ENCODE measurements around the gene KRT84. TPM values are rescaled to one million over a fixed set of nuclear protein-coding genes. Genes with fewer than 3 reads are reported as not detected.
"Not testable (repeated sequence)": the region's sequence is repeated elsewhere in the genome, so short reads cannot be mapped to it uniquely, and the experiment has no call there.

The KRT84 gene
- polyA plus RNA-seq, 2 donors: 0.02 TPM; not detected in 1

DNA sequence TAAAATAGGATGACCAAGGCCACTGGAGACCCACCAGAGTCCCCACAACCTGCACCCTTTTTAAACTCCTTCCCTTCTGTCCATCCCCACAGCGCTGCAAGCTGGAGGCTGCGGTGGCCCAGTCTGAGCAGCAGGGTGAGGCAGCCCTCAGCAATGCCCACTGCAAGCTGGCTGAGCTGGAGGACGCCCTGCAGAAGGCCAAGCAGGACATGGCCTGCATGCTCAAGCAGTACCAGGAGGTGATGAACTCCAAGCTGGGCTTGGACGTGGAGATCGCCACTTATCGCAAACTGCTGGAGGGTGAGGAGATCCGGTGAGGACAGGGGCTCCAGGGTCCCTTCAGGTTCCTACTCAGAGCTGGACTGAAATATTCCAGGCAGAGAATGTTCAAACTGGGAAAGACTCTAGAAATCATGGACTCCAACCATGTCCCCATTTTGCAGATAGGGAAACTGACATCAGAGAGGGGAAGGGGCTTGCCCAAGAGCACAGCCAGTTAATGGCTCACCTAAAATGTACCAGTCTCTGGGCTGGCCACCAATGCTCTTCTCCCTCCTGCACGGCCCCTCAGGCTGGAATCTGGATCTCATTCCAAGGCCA lies 35.3 kb downstream of the KRT84 start:
- H3K4me3 ChIP-seq (ENCODE audit: low read depth in 1 of 2, low read length in 2 of 2): no peak overlapping the region
- 94 to 95% methylated on average over 8 of the region's 8 CpGs for WGBS, 2 donors
- H3K36me3 ChIP-seq (ENCODE audit: control insufficient read depth in 2 of 2, insufficient read depth in 2 of 2, low read length in 1 of 2): no peaks in the 10 kb centered on the region
- H3K4me1 ChIP-seq (ENCODE audit: control insufficient read depth in 2 of 2, insufficient read depth in 2 of 2, low read length in 1 of 2): peaks cover 0 to 8% of the 10 kb centered on the region in 2 donors
- H3K27ac ChIP-seq (ENCODE audit: low read depth in 2 of 2, low read length in 1 of 2): no peak overlapping the region
- H3K9me3 ChIP-seq (ENCODE audit: control insufficient read depth in 2 of 2, insufficient read depth in 1 of 2, low read depth in 1 of 2, low read length in 1 of 2): no peaks in the 10 kb centered on the region
- no peaks in the 10 kb centered on the region for H3K27me3 ChIP-seq (ENCODE audit: control insufficient read depth in 1 of 2, insufficient read depth in 2 of 2, low read length in 2 of 2)

DNA sequence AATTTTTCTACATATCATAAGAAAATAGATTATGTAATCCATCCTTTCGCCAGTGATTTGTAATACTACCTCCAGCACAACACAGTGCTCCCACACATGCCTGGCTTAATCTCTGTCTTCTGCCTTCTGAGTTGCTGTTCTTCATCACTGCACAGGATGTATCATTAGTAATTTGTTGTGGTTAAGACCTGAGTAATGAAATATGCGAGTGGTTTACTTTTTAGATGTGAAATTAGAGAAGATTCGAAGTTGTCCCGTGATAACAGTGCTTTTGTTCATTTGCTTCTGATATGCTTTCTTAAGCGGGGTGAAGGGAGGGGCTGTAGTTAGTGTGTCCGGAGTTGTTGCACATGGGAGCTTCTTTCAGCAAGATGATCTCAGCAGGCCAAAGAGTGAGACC lies 36.3 kb downstream of the KRT84 start:
- Histone ChIP-seq H3K4me3 (ENCODE audit: low read depth in 1 of 2, low read length in 2 of 2) (no peak overlapping the region), H3K9me3 (ENCODE audit: control insufficient read depth in 2 of 2, insufficient read depth in 1 of 2, low read depth in 1 of 2, low read length in 1 of 2) (no peaks in the 10 kb centered on the region), H3K27me3 (ENCODE audit: control insufficient read depth in 1 of 2, insufficient read depth in 2 of 2, low read length in 2 of 2) (no peaks in the 10 kb centered on the region), H3K36me3 (ENCODE audit: control insufficient read depth in 2 of 2, insufficient read depth in 2 of 2, low read length in 1 of 2) (no peaks in the 10 kb centered on the region), H3K27ac (ENCODE audit: low read depth in 2 of 2, low read length in 1 of 2) (no peak overlapping the region), H3K4me1 (ENCODE audit: control insufficient read depth in 2 of 2, insufficient read depth in 2 of 2, low read length in 1 of 2) (peaks cover 0 to 8% of the 10 kb centered on the region in 2 donors)
- 69 to 71% methylated on average over 6 of the region's 6 CpGs for WGBS, 2 donors

DNA sequence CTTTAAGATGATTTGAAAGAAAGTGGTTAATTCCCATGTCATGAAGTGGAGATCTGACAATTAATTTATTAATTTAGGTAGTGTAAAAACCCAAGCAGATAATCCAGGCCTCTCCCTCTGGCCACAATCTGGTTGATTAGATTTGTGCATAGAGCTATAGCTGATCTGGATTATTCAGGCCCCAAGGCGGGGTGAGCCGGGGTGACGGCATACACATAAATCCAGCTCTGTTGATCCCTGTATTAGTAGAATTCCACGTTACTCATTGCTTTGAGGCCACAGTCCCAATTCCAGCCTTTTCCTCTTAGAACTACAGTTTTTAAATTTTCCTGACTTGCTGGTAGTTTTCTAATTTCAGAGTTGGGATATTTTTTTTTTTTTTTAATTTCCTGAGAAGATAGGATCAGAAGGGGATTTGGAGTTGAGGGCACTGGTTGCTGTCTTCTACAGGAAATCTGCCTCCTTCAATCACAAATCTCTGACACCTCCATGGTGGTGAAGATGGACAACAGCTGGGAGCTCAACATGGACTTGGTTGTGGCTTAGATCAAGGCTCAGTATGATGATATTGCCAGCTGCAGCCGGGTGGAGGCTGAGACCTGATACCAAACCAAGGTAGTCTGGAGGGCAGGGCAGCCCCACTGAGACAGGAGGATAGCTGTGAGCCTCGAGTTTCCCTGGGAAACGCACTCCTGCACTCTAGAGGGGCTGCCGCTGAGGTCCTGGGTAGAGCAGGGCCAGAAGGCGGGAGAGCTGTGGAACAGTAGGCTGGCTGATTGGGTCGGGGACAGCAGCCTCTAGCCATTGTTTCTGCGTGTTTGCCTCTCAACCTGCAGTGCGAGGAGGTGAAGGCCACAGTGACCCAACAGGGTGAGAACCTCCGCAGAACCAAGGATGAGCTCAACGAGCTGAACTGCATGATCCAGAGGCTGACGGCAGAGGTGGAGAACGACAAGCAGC lies 37.6 kb downstream of the KRT84 start:
- Histone ChIP-seq H3K4me1 (ENCODE audit: control insufficient read depth in 2 of 2, insufficient read depth in 2 of 2, low read length in 1 of 2) (peaks cover 0 to 6% of the 10 kb centered on the region in 2 donors), H3K36me3 (ENCODE audit: control insufficient read depth in 2 of 2, insufficient read depth in 2 of 2, low read length in 1 of 2) (no peaks in the 10 kb centered on the region), H3K9me3 (ENCODE audit: control insufficient read depth in 2 of 2, insufficient read depth in 1 of 2, low read depth in 1 of 2, low read length in 1 of 2) (peaks cover 0 to 3% of the 10 kb centered on the region in 2 donors), H3K27ac (ENCODE audit: low read depth in 2 of 2, low read length in 1 of 2) (peak overlapping the region in 1 of 2 donors; percentile 1), H3K4me3 (ENCODE audit: low read depth in 1 of 2, low read length in 2 of 2) (no peak overlapping the region), H3K27me3 (ENCODE audit: control insufficient read depth in 1 of 2, insufficient read depth in 2 of 2, low read length in 2 of 2) (no peaks in the 10 kb centered on the region)
- WGBS, 2 donors: 68 to 72% methylated on average over 16 of the region's 16 CpGs

DNA sequence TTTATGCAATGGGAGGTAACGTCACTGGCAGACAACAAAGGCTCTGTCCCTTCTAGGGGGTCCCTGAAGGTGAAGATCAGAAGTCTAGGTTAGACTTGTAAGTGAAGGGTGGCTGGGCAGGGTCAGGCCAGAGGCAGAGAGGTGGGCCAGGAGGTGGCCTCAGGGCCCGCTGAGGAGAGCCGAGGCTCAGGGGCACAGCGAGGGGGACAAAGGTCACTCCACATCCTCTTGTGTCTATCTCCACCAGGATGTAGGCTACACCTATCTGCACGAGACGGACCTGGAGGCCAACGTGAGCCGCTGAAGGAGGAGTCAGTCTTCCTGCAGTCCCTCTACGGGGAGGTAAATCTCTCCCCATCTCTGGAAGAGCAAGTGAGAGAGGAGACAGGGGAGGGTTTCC lies 38.4 kb downstream of the KRT84 start:
- Histone ChIP-seq H3K27me3 (ENCODE audit: control insufficient read depth in 1 of 2, insufficient read depth in 2 of 2, low read length in 2 of 2) (no peaks in the 10 kb centered on the region), H3K4me3 (ENCODE audit: low read depth in 1 of 2, low read length in 2 of 2) (no peak overlapping the region), H3K4me1 (ENCODE audit: control insufficient read depth in 2 of 2, insufficient read depth in 2 of 2, low read length in 1 of 2) (peaks cover 0 to 5% of the 10 kb centered on the region in 2 donors), H3K36me3 (ENCODE audit: control insufficient read depth in 2 of 2, insufficient read depth in 2 of 2, low read length in 1 of 2) (no peaks in the 10 kb centered on the region), H3K9me3 (ENCODE audit: control insufficient read depth in 2 of 2, insufficient read depth in 1 of 2, low read depth in 1 of 2, low read length in 1 of 2) (peaks cover 0 to 3% of the 10 kb centered on the region in 2 donors), H3K27ac (ENCODE audit: low read depth in 2 of 2, low read length in 1 of 2) (no peak overlapping the region)
- WGBS, 2 donors: 76 to 87% methylated on average over 9 of the region's 9 CpGs

DNA sequence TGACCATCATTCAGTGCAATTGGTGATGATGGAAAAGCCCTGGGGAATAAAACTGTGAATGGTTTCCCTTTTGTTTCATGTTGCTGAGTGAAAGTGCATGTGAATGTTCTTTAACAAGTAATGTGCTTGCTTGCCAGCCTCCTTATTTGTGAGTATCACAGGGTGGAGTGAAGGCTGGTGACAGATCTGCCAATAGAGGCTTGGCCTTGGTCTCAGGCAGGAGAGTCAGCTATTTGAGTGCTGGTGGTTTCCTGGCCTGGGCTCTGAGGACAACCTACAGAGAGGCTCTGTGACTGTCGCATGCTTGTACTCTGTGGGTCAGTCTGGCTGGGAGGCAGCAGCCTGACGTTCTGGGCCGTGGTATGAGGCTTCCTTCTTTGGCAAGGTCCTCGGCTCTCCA lies 38.9 kb downstream of the KRT84 start:
- Histone ChIP-seq H3K4me1 (ENCODE audit: control insufficient read depth in 2 of 2, insufficient read depth in 2 of 2, low read length in 1 of 2) (peaks cover 0 to 5% of the 10 kb centered on the region in 2 donors), H3K4me3 (ENCODE audit: low read depth in 1 of 2, low read length in 2 of 2) (no peak overlapping the region), H3K9me3 (ENCODE audit: control insufficient read depth in 2 of 2, insufficient read depth in 1 of 2, low read depth in 1 of 2, low read length in 1 of 2) (peaks cover 0 to 3% of the 10 kb centered on the region in 2 donors), H3K27ac (ENCODE audit: low read depth in 2 of 2, low read length in 1 of 2) (no peak overlapping the region), H3K36me3 (ENCODE audit: control insufficient read depth in 2 of 2, insufficient read depth in 2 of 2, low read length in 1 of 2) (no peaks in the 10 kb centered on the region), H3K27me3 (ENCODE audit: control insufficient read depth in 1 of 2, insufficient read depth in 2 of 2, low read length in 2 of 2) (no peaks in the 10 kb centered on the region)
- WGBS, 2 donors: 49 to 64% methylated on average over 4 of the region's 4 CpGs

DNA sequence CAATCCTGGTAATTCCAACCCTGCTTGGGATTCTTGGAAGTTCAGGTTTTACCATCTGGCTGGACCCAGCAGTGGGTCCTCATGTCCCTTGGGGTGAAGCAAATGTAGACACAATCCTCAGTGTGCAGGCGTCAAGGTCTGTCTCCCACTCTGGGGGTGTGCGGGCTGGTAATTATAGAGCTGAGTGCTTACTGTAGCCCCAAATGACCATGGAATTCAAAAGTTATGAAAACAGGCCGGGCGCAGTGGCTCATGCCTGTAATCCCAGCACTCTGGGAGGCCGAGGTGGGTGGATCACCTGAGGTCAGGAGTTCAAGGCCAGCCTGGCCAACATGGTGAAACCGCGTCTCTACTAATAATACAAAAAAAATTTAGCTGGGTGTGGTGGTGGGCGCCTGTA lies 40.4 kb downstream of the KRT84 start:
- not testable (repeated sequence) for H3K27ac ChIP-seq (ENCODE audit: low read depth in 2 of 2, low read length in 1 of 2); H3K27me3 ChIP-seq (ENCODE audit: control insufficient read depth in 1 of 2, insufficient read depth in 2 of 2, low read length in 2 of 2); H3K4me1 ChIP-seq (ENCODE audit: control insufficient read depth in 2 of 2, insufficient read depth in 2 of 2, low read length in 1 of 2)

DNA sequence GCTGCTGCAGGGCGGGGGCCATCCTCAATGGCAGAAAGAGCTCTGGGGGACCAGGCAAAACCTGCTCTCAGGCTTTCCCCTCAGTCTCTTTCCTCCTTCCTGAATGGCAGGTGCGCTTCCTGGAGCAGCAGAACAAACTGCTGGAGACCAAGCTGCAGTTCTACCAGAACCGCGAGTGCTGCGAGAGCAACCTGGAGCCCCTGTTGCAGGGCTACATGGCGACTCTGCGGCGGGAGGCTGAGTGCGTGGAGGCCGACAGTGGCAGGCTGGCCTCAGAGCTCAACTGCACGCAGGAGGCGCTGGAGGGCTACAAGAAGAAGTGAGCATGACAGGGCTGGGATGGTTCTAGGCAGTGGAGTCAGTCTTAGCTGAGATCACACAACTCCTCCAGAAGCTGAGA lies 41.3 kb downstream of the KRT84 start:
- WGBS, 2 donors: 94 to 96% methylated on average over 12 of the region's 12 CpGs
- no peak overlapping the region for H3K4me3 ChIP-seq (ENCODE audit: low read depth in 1 of 2, low read length in 2 of 2)
- peaks cover 0 to 2% of the 10 kb centered on the region in 2 donors for H3K4me1 ChIP-seq (ENCODE audit: control insufficient read depth in 2 of 2, insufficient read depth in 2 of 2, low read length in 1 of 2)
- no peaks in the 10 kb centered on the region for H3K36me3 ChIP-seq (ENCODE audit: control insufficient read depth in 2 of 2, insufficient read depth in 2 of 2, low read length in 1 of 2)
- no peaks in the 10 kb centered on the region for H3K27me3 ChIP-seq (ENCODE audit: control insufficient read depth in 1 of 2, insufficient read depth in 2 of 2, low read length in 2 of 2)
- H3K27ac ChIP-seq (ENCODE audit: low read depth in 2 of 2, low read length in 1 of 2): no peak overlapping the region
- peaks cover 0 to 3% of the 10 kb centered on the region in 2 donors for H3K9me3 ChIP-seq (ENCODE audit: control insufficient read depth in 2 of 2, insufficient read depth in 1 of 2, low read depth in 1 of 2, low read length in 1 of 2)

More for the DNA sequence above, 40.4 kb downstream of the KRT84 start:
- H3K9me3 ChIP-seq (ENCODE audit: control insufficient read depth in 2 of 2, insufficient read depth in 1 of 2, low read depth in 1 of 2, low read length in 1 of 2); H3K4me3 ChIP-seq (ENCODE audit: low read depth in 1 of 2, low read length in 2 of 2); H3K36me3 ChIP-seq (ENCODE audit: control insufficient read depth in 2 of 2, insufficient read depth in 2 of 2, low read length in 1 of 2): not testable (repeated sequence)
- WGBS, 2 donors: 83% methylated on average over 8 of the region's 8 CpGs

DNA sequence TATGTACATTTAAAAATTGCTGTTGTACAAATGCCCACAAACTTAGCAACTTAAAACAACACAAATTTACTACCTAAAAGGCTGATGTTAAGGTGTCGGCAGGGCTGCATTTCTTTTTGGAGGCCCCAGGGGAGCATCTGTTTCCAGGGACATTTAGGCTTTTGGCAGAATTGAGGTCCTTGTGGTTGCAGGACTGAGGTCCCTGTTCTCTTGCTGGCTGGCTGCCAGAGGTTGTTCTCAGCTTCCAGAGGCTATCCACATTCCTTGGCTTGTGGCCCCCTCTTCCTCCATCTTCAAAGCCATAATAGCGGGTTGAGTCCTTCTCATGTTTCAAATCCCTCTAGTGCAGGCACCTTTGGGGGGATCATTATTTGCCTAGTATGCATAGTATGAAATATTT lies 41.9 kb downstream of the KRT84 start:
- Histone ChIP-seq H3K4me3 (ENCODE audit: low read depth in 1 of 2, low read length in 2 of 2) (no peak overlapping the region), H3K9me3 (ENCODE audit: control insufficient read depth in 2 of 2, insufficient read depth in 1 of 2, low read depth in 1 of 2, low read length in 1 of 2) (peaks cover 0 to 3% of the 10 kb centered on the region in 2 donors), H3K27ac (ENCODE audit: low read depth in 2 of 2, low read length in 1 of 2) (no peak overlapping the region), H3K4me1 (ENCODE audit: control insufficient read depth in 2 of 2, insufficient read depth in 2 of 2, low read length in 1 of 2) (peaks cover 0 to 2% of the 10 kb centered on the region in 2 donors), H3K27me3 (ENCODE audit: control insufficient read depth in 1 of 2, insufficient read depth in 2 of 2, low read length in 2 of 2) (no peaks in the 10 kb centered on the region), H3K36me3 (ENCODE audit: control insufficient read depth in 2 of 2, insufficient read depth in 2 of 2, low read length in 1 of 2) (no peaks in the 10 kb centered on the region)
- WGBS, 2 donors: 74 to 99% methylated on average over 2 of the region's 2 CpGs

DNA sequence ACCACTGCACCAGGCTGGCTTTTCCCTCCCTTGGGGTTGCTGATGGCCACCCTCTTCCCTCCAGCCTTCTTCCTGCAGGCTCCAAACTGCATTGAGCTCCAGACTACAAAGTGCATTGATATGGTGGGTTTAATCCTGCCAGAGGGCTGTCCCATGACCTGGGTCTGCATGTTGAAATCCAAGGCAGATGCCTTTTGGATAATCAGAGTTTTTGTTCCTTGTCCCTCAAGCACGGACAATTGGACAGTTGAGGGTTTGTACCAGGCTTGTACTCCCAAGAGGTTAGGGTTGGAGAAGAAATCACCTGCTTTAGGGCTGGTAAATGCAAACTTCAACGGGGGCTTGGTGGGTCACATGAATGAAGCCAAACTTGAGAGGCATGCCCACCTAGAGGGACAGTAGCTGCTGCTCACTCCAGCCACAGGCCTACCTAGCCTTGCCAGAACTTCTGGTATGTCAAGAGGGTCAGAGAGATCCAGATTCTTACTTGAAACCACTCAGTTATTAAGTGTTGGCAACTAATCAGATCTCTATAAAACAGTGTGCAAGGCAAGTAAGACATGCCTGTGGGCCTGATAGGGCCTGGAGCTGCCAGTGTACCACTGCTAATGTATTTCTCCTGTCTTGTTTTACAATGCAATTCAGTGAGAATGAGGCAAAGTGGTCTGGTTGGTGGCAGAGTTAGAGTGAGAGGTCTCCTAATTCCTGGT lies 42.5 kb downstream of the KRT84 start:
- Histone ChIP-seq H3K4me3 (ENCODE audit: low read depth in 1 of 2, low read length in 2 of 2) (no peak overlapping the region), H3K27ac (ENCODE audit: low read depth in 2 of 2, low read length in 1 of 2) (no peak overlapping the region), H3K9me3 (ENCODE audit: control insufficient read depth in 2 of 2, insufficient read depth in 1 of 2, low read depth in 1 of 2, low read length in 1 of 2) (peaks cover 0 to 3% of the 10 kb centered on the region in 2 donors), H3K4me1 (ENCODE audit: control insufficient read depth in 2 of 2, insufficient read depth in 2 of 2, low read length in 1 of 2) (peaks cover 0 to 2% of the 10 kb centered on the region in 2 donors), H3K36me3 (ENCODE audit: control insufficient read depth in 2 of 2, insufficient read depth in 2 of 2, low read length in 1 of 2) (no peaks in the 10 kb centered on the region), H3K27me3 (ENCODE audit: control insufficient read depth in 1 of 2, insufficient read depth in 2 of 2, low read length in 2 of 2) (no peaks in the 10 kb centered on the region)
- WGBS, 2 donors: 89 to 92% methylated on average over 2 of the region's 2 CpGs
